ENCODE data around the gene PHLDA1. TPM values are rescaled to one million over a fixed set of nuclear protein-coding genes. Genes with fewer than 3 reads are reported as not detected.

PHLDA1 gene
- total and polyA plus RNA-seq, 2 experiments from 2014 or later, result 11.7 to 21.6 TPM

GRCh38 chr12:76074701-76075336, 43.2 kb upstream of the PHLDA1 start:
- H3K9me3 Mint-ChIP-seq, result no peaks in the 10 kb centered on the region
- Histone ChIP-seq H3F3A (replicated peaks; ENCODE audit: low read depth) (no peaks in the 10 kb centered on the region), H3K4me2 (no peak overlapping the region), H3K27me3 (ENCODE audit: insufficient read depth) (no peaks in the 10 kb centered on the region), H4K20me1 (replicated peaks; ENCODE audit: insufficient read depth) (peaks cover 91% of the 10 kb centered on the region), H3K4me1 (ENCODE audit: insufficient read depth) (peaks cover 69% of the 10 kb centered on the region), H2AFZ (no peak overlapping the region), H3K27ac (ENCODE audit: low read depth) (peak overlapping the region; percentile 9; the same call in 1 of the 2 replicates), H3K79me2 (replicated peaks; ENCODE audit: insufficient read depth) (peaks cover 100% of the 10 kb centered on the region), H3K4me3 (no peak overlapping the region), H3K36me3 (ENCODE audit: insufficient read depth) (no peaks in the 10 kb centered on the region), H3K9me2 (ENCODE audit: insufficient read depth) (no peaks in the 10 kb centered on the region)
- no peak overlapping the region for H3K4me3 Mint-ChIP-seq
- H3K27me3 Mint-ChIP-seq (ENCODE audit: insufficient read depth, low read depth, poor library complexity), result peaks cover 7% of the 10 kb centered on the region
- DNase-seq (ENCODE audit: low spot score) (no peak), ATAC-seq (no peak)
- H3K4me1 Mint-ChIP-seq, result peaks cover 64% of the 10 kb centered on the region
- TF ChIP-seq REST (IDR thresholded peaks at IDR 0.05; ENCODE audit: unreplicated experiment) (no peak), NANOG (IDR thresholded peaks at IDR 0.05; ENCODE audit: borderline replicate concordance) (no peak), EZH2phosphoT487 (IDR thresholded peaks at IDR 0.05; ENCODE audit: unreplicated experiment) (no peak), ZNF462 (CRISPR knock-in tag; IDR thresholded peaks at IDR 0.05) (no peak), JUNB (IDR thresholded peaks at IDR 0.05; ENCODE audit: unreplicated experiment) (no peak), ZNF331 (CRISPR knock-in tag; IDR thresholded peaks at IDR 0.05; ENCODE audit: low read depth) (no peak), CREB1 (CRISPR knock-in tag; IDR thresholded peaks at IDR 0.05; ENCODE audit: low read depth) (no peak), CTCF (conservative IDR thresholded peaks at IDR 0.05; ENCODE audit: low read depth in 2 of 2) (no peak), ZNF114 (CRISPR knock-in tag; IDR thresholded peaks at IDR 0.05) (no peak), EZH2 (IDR thresholded peaks at IDR 0.05; ENCODE audit: low read depth, unreplicated experiment) (no peak), STAT1 (IDR thresholded peaks at IDR 0.05; ENCODE audit: unreplicated experiment) (no peak), POLR2AphosphoS5 (IDR thresholded peaks at IDR 0.05; ENCODE audit: low read depth) (no peak)
- TF ChIP-seq, protein P1, sequence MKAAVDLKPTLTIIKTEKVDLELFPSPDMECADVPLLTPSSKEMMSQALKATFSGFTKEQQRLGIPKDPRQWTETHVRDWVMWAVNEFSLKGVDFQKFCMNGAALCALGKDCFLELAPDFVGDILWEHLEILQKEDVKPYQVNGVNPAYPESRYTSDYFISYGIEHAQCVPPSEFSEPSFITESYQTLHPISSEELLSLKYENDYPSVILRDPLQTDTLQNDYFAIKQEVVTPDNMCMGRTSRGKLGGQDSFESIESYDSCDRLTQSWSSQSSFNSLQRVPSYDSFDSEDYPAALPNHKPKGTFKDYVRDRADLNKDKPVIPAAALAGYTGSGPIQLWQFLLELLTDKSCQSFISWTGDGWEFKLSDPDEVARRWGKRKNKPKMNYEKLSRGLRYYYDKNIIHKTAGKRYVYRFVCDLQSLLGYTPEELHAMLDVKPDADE (IDR thresholded peaks at IDR 0.05), result no peak
- peak overlapping the region; percentile 41 for H3K27ac Mint-ChIP-seq
- H3K36me3 Mint-ChIP-seq (ENCODE audit: low read depth), result peaks cover 40% of the 10 kb centered on the region
